ENCODE measurements around the gene RBM20. TPM values are rescaled to one million over a fixed set of nuclear protein-coding genes. Genes with fewer than 3 reads are reported as not detected.

Gene RBM20
- total and polyA plus RNA-seq, 10 of the 15 experiments (the other 5 are each of a cell fraction or from before 2014, with no cell fraction given), result 0.04 to 0.26 (median 0.15) TPM

DNA sequence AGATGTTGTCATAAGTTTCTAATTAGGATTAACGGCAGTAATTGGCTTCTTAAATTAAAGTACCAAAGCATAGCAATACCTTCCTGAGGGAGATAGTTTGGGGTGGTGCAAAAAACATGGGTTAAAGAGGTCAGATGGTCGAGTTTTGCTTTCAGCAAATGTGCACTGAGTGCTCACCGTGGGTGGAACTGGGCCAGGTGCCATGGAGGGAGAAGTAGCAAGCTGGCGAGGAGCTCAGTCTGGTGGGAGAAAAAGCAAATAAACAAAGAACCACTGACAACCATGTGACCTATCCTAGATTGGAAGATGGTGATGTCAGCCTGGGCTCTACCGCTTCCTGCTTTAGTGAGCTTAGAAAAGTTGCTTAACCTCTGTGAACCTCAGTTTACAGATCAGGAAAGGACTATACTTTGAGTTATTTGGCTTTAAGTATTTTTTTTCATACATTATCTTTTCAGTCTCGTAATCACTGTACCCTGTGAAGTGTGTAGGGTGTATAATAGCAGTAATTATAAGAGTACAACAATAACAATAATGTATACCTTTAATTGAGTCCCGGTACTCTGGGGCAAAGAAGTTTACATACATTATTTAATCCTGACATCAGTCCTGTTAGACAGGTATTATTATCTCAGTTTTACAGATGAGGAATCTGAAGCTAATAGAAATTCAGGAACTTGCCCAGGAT lies 158.6 kb downstream of the RBM20 start (continued):
- TF ChIP-seq, protein P1, sequence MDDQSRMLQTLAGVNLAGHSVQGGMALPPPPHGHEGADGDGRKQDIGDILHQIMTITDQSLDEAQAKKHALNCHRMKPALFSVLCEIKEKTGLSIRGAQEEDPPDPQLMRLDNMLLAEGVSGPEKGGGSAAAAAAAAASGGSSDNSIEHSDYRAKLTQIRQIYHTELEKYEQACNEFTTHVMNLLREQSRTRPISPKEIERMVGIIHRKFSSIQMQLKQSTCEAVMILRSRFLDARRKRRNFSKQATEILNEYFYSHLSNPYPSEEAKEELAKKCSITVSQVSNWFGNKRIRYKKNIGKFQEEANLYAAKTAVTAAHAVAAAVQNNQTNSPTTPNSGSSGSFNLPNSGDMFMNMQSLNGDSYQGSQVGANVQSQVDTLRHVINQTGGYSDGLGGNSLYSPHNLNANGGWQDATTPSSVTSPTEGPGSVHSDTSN (IDR thresholded peaks at IDR 0.05; ENCODE audit: insufficient replicate concordance, low read depth, low read length), result no peak
- TF ChIP-seq ZNF622 (IDR thresholded peaks at IDR 0.05) (no peak), MTA2 (IDR thresholded peaks at IDR 0.05; ENCODE audit: low read depth) (peak; percentile 66; the same call in 1 of the 2 replicates), EGR1 (IDR thresholded peaks at IDR 0.05; ENCODE audit: borderline replicate concordance in 1 of 2, low read depth in 2 of 2, low read length in 2 of 2) (peak in 1 of 2 experiments; percentile 46; a peak in 1 of 3 replicates), HCFC1 (IDR thresholded peaks at IDR 0.05; ENCODE audit: low read length) (no peak), ZNF384 (IDR thresholded peaks at IDR 0.05; ENCODE audit: borderline replicate concordance, low read depth, low read length) (no peak), MXI1 (IDR thresholded peaks at IDR 0.05; ENCODE audit: low read depth, low read length) (no peak), RUNX3 (IDR thresholded peaks at IDR 0.05; ENCODE audit: low read length) (peak; percentile 50), RBBP5 (conservative IDR thresholded peaks at IDR 0.05) (no peak), ZNF207 (IDR thresholded peaks at IDR 0.05; ENCODE audit: borderline replicate concordance) (no peak), POLR2A (IDR thresholded peaks at IDR 0.05; ENCODE audit: low read depth, low read length) (peak; percentile 47; the same call in 1 of the 2 replicates), POLR2AphosphoS2 (IDR thresholded peaks at IDR 0.05; ENCODE audit: low read depth, low read length) (no peak), SRF (IDR thresholded peaks at IDR 0.05; ENCODE audit: low read depth in 2 of 2, low read length in 2 of 2) (no peak), SMAD1 (IDR thresholded peaks at IDR 0.05; ENCODE audit: low read depth, partially characterized antibody) (peak; percentile 66)
- TF ChIP-seq, protein P2, sequence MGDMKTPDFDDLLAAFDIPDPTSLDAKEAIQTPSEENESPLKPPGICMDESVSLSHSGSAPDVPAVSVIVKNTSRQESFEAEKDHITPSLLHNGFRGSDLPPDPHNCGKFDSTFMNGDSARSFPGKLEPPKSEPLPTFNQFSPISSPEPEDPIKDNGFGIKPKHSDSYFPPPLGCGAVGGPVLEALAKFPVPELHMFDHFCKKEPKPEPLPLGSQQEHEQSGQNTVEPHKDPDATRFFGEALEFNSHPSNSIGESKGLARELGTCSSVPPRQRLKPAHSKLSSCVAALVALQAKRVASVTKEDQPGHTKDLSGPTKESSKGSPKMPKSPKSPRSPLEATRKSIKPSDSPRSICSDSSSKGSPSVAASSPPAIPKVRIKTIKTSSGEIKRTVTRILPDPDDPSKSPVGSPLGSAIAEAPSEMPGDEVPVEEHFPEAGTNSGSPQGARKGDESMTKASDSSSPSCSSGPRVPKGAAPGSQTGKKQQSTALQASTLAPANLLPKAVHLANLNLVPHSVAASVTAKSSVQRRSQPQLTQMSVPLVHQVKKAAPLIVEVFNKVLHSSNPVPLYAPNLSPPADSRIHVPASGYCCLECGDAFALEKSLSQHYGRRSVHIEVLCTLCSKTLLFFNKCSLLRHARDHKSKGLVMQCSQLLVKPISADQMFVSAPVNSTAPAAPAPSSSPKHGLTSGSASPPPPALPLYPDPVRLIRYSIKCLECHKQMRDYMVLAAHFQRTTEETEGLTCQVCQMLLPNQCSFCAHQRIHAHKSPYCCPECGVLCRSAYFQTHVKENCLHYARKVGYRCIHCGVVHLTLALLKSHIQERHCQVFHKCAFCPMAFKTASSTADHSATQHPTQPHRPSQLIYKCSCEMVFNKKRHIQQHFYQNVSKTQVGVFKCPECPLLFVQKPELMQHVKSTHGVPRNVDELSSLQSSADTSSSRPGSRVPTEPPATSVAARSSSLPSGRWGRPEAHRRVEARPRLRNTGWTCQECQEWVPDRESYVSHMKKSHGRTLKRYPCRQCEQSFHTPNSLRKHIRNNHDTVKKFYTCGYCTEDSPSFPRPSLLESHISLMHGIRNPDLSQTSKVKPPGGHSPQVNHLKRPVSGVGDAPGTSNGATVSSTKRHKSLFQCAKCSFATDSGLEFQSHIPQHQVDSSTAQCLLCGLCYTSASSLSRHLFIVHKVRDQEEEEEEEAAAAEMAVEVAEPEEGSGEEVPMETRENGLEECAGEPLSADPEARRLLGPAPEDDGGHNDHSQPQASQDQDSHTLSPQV (IDR thresholded peaks at IDR 0.05), result no peak
- TF ChIP-seq, protein P3, sequence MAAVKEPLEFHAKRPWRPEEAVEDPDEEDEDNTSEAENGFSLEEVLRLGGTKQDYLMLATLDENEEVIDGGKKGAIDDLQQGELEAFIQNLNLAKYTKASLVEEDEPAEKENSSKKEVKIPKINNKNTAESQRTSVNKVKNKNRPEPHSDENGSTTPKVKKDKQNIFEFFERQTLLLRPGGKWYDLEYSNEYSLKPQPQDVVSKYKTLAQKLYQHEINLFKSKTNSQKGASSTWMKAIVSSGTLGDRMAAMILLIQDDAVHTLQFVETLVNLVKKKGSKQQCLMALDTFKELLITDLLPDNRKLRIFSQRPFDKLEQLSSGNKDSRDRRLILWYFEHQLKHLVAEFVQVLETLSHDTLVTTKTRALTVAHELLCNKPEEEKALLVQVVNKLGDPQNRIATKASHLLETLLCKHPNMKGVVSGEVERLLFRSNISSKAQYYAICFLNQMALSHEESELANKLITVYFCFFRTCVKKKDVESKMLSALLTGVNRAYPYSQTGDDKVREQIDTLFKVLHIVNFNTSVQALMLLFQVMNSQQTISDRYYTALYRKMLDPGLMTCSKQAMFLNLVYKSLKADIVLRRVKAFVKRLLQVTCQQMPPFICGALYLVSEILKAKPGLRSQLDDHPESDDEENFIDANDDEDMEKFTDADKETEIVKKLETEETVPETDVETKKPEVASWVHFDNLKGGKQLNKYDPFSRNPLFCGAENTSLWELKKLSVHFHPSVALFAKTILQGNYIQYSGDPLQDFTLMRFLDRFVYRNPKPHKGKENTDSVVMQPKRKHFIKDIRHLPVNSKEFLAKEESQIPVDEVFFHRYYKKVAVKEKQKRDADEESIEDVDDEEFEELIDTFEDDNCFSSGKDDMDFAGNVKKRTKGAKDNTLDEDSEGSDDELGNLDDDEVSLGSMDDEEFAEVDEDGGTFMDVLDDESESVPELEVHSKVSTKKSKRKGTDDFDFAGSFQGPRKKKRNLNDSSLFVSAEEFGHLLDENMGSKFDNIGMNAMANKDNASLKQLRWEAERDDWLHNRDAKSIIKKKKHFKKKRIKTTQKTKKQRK (IDR thresholded peaks at IDR 0.05; ENCODE audit: low read depth, low read length), result no peak
- TF ChIP-seq, protein P4, sequence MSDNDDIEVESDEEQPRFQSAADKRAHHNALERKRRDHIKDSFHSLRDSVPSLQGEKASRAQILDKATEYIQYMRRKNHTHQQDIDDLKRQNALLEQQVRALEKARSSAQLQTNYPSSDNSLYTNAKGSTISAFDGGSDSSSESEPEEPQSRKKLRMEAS (IDR thresholded peaks at IDR 0.05; ENCODE audit: low read depth, low read length), result no peak
- TF ChIP-seq, protein P5, sequence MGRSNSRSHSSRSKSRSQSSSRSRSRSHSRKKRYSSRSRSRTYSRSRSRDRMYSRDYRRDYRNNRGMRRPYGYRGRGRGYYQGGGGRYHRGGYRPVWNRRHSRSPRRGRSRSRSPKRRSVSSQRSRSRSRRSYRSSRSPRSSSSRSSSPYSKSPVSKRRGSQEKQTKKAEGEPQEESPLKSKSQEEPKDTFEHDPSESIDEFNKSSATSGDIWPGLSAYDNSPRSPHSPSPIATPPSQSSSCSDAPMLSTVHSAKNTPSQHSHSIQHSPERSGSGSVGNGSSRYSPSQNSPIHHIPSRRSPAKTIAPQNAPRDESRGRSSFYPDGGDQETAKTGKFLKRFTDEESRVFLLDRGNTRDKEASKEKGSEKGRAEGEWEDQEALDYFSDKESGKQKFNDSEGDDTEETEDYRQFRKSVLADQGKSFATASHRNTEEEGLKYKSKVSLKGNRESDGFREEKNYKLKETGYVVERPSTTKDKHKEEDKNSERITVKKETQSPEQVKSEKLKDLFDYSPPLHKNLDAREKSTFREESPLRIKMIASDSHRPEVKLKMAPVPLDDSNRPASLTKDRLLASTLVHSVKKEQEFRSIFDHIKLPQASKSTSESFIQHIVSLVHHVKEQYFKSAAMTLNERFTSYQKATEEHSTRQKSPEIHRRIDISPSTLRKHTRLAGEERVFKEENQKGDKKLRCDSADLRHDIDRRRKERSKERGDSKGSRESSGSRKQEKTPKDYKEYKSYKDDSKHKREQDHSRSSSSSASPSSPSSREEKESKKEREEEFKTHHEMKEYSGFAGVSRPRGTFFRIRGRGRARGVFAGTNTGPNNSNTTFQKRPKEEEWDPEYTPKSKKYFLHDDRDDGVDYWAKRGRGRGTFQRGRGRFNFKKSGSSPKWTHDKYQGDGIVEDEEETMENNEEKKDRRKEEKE (IDR thresholded peaks at IDR 0.05), result no peak

Data from GM12878 (cell line).